ENCODE results near the gene OLFM2. TPM values are rescaled to one million over a fixed set of nuclear protein-coding genes. Genes with fewer than 3 reads are reported as not detected.
A peak's percentile ranks its signal among the peaks of the same experiment; 100 is the strongest.

Gene OLFM2
- total RNA-seq, 1 donor from 2014 or later: not detected

DNA sequence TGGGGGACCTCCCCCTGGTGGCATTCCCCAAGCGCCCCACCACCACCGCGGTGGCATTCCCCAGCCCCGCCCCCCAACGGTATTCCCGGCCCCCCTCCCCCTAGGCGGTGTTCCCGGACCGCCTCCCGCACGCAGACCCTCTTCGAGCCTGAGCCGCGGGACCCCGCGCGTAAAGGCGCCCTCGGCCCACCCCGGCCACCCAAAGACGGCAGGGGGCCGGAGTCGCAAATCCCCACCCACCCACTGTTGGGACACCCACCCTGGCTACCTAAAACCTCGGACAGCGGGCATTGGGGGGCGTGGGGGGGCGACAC is 22.4 kb downstream of the OLFM2 start:
- ChIA-PET CTCF (no interaction called here), POLR2A (interaction anchor here (0.5 to 0.6 kb wide), 2 partner anchors 51 to 188 kb away, joined by 3 read pairs; no protein-coding TSS in a partner anchor)

DNA sequence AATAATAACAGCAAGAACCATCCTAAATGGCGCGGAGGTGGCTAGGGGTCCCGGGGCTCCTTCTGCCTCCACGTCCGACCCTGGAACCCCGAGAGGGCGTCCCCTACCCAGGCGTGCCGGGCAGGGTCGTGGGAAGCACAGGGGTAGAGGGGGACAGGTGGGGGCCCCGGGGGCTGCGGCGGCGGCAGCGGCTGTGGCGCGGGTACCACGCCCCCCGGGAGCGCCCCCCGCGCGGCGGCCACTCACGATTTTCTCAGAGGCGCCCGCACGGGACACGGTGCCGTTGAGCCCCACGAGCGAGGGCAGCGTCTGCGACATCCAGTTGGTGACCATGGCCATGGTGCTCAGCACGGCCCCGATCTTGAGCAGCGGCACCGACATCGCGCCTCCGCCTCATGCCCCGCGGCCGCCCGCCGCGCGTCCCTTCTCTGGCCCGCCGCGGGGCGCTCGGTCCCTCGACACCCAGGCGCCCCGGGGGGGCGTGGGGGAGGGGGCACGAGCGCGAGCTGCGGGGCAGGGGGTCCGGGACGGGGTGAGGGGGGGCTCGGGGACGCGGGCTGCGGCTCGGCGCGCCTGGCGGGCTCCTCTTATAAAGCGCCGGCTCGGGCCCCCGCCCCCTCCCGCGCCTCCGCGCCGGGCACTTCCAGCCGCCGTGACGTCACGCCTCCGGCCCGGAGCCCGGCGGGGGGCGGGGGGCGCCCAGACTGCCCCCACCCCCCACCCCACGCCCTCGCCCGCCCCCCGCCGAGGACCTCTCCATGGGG is 22.9 kb downstream of the OLFM2 start:
- H3K4me1 Mint-ChIP-seq: peaks cover 12% of the 10 kb centered on the region
- ChIA-PET POLR2A (interaction anchor here (0.5 kb wide), 1 partner anchor 189 kb away, joined by 3 read pairs; no protein-coding TSS in a partner anchor), CTCF (no interaction called here)
- TF ChIP-seq, protein P1, sequence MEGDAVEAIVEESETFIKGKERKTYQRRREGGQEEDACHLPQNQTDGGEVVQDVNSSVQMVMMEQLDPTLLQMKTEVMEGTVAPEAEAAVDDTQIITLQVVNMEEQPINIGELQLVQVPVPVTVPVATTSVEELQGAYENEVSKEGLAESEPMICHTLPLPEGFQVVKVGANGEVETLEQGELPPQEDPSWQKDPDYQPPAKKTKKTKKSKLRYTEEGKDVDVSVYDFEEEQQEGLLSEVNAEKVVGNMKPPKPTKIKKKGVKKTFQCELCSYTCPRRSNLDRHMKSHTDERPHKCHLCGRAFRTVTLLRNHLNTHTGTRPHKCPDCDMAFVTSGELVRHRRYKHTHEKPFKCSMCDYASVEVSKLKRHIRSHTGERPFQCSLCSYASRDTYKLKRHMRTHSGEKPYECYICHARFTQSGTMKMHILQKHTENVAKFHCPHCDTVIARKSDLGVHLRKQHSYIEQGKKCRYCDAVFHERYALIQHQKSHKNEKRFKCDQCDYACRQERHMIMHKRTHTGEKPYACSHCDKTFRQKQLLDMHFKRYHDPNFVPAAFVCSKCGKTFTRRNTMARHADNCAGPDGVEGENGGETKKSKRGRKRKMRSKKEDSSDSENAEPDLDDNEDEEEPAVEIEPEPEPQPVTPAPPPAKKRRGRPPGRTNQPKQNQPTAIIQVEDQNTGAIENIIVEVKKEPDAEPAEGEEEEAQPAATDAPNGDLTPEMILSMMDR (IDR thresholded peaks at IDR 0.05): no peak
- peak overlapping the region; percentile 33 for H3K4me3 Mint-ChIP-seq
- peaks cover 36% of the 10 kb centered on the region for H3K27me3 Mint-ChIP-seq
- no peak for DNase-seq
- no peak for ATAC-seq (ENCODE audit: low read depth)
- intact Hi-C loops (cut with micrococcal nuclease): loop anchor here (10.0 kb wide), 1 partner anchor 289 kb away; the partner anchor contains the start of gene ZNF561
- no peak overlapping the region for H3K27ac Mint-ChIP-seq
- H3K36me3 Mint-ChIP-seq (ENCODE audit: low read depth): no peaks in the 10 kb centered on the region
- no peaks in the 10 kb centered on the region for H3K9me3 Mint-ChIP-seq

More for the DNA sequence above, 22.4 kb downstream of the OLFM2 start:
- no peaks in the 10 kb centered on the region for H3K36me3 Mint-ChIP-seq (ENCODE audit: low read depth)
- TF ChIP-seq, protein P1 (IDR thresholded peaks at IDR 0.05): no peak
- H3K27me3 Mint-ChIP-seq: peaks cover 41% of the 10 kb centered on the region
- ATAC-seq (ENCODE audit: low read depth): no peak
- no peaks in the 10 kb centered on the region for H3K9me3 Mint-ChIP-seq
- H3K4me1 Mint-ChIP-seq: peaks cover 12% of the 10 kb centered on the region
- DNase-seq: no peak
- intact Hi-C loops (cut with micrococcal nuclease): loop anchor here (10.0 kb wide), 1 partner anchor 289 kb away; the partner anchor contains the start of gene ZNF561
- no peak overlapping the region for H3K27ac Mint-ChIP-seq
- no peak overlapping the region for H3K4me3 Mint-ChIP-seq

DNA sequence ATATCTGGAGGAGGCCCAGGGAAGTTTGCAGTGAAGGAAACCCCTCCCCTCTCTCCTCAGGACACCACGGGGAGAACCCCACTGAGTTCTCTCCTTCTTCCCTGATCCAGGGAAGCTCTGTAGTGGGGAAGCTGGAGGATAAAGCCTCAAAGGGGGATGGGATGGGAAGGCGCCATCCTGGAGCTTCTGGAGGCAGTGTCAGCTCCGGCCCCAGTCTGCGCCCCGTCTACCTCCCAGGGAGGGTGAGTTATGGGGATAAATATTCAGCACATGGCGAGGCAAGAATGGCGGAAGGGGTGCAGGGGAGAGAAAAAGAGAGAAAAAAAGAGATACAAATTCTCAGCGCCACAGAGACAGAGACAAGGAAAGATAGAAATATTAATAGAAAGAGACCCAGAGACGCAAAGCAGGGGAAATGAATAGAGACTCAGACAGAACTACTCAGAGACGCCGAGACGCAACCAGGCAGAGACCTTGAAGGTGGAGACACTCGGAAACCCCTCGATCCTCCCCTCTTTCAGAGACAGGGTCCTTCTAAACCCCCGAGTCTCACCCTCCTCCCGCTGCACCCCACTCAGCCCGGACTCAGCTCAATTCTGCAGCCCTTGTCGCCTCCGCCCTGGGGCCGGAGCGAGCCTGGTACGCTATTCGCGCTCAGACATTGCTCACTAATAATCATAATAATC is 23.6 kb downstream of the OLFM2 start:
- no peak for DNase-seq
- ATAC-seq (ENCODE audit: low read depth): no peak
- H3K4me1 Mint-ChIP-seq: peaks cover 12% of the 10 kb centered on the region
- H3K27ac Mint-ChIP-seq: peak overlapping the region; percentile 4
- POLR2A ChIA-PET: no interaction called here
- intact Hi-C loops (cut with micrococcal nuclease): loop anchor here (10.0 kb wide), 1 partner anchor 288 kb away; the partner anchor contains the start of gene ZNF561
- TF ChIP-seq, protein P1 (IDR thresholded peaks at IDR 0.05): no peak
- H3K9me3 Mint-ChIP-seq: no peaks in the 10 kb centered on the region
- CTCF ChIA-PET: no interaction called here
- H3K4me3 Mint-ChIP-seq: peak overlapping the region; percentile 33
- H3K27me3 Mint-ChIP-seq: peaks cover 34% of the 10 kb centered on the region
- no peaks in the 10 kb centered on the region for H3K36me3 Mint-ChIP-seq (ENCODE audit: low read depth)

DNA sequence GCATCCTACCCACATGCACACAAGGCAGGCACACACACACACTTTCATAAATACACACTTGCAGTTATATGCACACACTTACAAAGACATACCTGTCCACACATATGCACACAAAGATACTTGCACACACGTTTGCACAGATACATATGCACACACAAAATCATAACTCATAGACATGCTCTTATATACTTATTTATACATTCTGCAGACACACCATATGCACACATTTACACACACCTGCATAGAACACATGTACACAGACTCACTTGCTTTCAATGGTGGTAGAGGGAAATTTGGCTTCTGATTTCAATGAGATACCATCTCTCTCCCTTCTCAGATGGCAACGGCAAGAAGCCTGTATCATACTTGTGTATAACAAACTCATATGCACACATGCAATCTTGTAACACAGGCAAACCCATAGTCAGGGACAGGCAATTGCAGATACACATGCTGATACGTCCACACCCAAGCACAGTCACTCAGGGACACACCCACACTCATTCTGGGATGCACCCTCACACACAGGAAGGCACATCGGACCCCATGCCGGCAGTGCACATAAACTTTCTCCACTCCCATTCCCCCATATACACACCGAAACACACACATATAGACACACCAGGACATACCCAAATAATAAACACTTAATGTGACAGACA is 24.7 kb downstream of the OLFM2 start:
- H3K9me3 Mint-ChIP-seq: no peaks in the 10 kb centered on the region
- TF ChIP-seq, protein P1 (IDR thresholded peaks at IDR 0.05): no peak
- DNase-seq (no peak), ATAC-seq (ENCODE audit: low read depth) (no peak)
- peaks cover 10% of the 10 kb centered on the region for H3K4me1 Mint-ChIP-seq
- no peak overlapping the region for H3K27ac Mint-ChIP-seq
- H3K4me3 Mint-ChIP-seq: no peak overlapping the region
- intact Hi-C loops (cut with micrococcal nuclease): loop anchor here (10.0 kb wide), 1 partner anchor 287 kb away; the partner anchor contains the start of gene ZNF561
- CTCF ChIA-PET: no interaction called here
- POLR2A ChIA-PET: no interaction called here
- H3K27me3 Mint-ChIP-seq: peaks cover 24% of the 10 kb centered on the region
- no peaks in the 10 kb centered on the region for H3K36me3 Mint-ChIP-seq (ENCODE audit: low read depth)

DNA sequence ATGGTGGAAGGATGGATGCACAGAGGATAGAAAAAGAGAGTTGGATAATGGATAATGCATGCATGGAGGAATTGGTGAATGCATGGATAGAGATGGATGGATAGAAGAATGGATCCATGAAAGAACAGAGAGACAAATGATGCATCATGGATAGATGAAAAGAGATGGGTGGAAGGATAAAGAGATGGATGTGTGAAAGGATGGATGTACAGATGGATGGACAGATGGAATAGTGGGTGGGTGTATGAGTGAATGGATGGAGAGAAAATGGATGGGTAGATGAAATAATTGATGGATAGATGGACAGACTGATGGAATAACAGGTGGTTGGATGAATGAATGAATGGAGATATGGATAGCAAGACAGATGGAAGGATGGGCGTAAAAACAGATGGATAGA is 25.7 kb downstream of the OLFM2 start:
- no peak overlapping the region for H3K27ac Mint-ChIP-seq
- intact Hi-C loops (cut with micrococcal nuclease): loop anchor here (10.0 kb wide), 1 partner anchor 286 kb away; the partner anchor contains the start of gene ZNF561
- POLR2A ChIA-PET: no interaction called here

More for the DNA sequence above, 25.7 kb downstream of the OLFM2 start:
- Mint-ChIP-seq H3K4me1 (peaks cover 10% of the 10 kb centered on the region), H3K9me3 (no peaks in the 10 kb centered on the region), H3K27me3 (peaks cover 18% of the 10 kb centered on the region), H3K4me3 (no peak overlapping the region), H3K36me3 (ENCODE audit: low read depth) (no peaks in the 10 kb centered on the region)
- TF ChIP-seq, protein P1 (IDR thresholded peaks at IDR 0.05): no peak
- ATAC-seq (ENCODE audit: low read depth): no peak
- CTCF ChIA-PET: no interaction called here
- DNase-seq: no peak

Data from activated B cell treated with CpG ODN at 0.5 μM for 24 hours (primary cell).